OCI-LY1 (cell line): Measurements from ENCODE around the gene TCF23.

ENCODE experiments used
- CTCF ChIP-seq: fragments of 200-600 bp; sonication (generic), shearing (Covaris generic); IDR thresholded peaks from 2 replicates; pipeline ENCODE4 v1.5.1; 2017; ENCODE audit warnings: mild to moderate bottlenecking, antibody characterized with exemption, low read length, moderate library complexity, mixed read lengths
- EZH2 ChIP-seq: fragments of 200-600 bp; sonication (generic), shearing (Covaris generic); IDR thresholded peaks from 2 replicates; pipeline ENCODE4 v1.8.0; 2017; ENCODE audit warnings: borderline replicate concordance, mixed run types, mild to moderate bottlenecking, antibody characterized with exemption, low read length, moderate library complexity, mixed read lengths

DNA sequence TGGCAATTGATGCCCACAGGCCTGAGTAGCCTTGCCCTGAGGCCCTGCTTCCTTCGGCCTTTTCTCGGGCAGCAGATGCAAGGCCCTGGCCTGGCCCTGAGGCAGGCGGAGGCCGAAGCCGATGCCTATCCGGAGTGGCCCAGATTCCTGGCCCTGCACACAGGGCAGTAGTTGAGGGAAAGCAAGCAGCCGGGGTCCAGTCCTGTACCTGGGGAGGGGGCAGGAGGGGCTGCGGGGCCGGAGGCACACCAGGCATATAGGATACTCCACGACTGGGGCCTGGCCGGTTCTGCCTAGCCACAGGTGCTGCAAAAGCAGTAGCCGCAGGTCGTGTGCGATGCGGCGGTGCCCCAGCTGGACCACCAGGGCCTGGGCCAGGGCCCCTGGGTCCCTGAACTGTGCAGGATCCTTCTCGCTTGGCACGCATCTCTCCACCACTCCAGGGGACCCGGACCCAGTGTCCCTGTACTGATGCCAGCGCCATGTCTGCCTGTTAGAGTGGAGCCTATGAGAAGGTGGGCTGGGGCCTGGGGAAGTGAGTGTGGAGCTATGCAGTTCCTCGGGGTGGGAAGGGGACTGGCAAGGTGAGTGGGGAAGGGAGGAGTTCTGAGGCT is 11.4 kb upstream of the TCF23 start:
- TF ChIP-seq EZH2 = no peak
- no peak for TF ChIP-seq CTCF
